Dermis blood vessel endothelial cell (primary cell): ENCODE results near the gene NOTCH3. TPM values are rescaled to one million over a fixed set of nuclear protein-coding genes. Genes with fewer than 3 reads are reported as not detected.

Source experiments
- DNase-seq: peaks from one replicate; pipeline ENCODE4 v3.0.0; 2010
- total RNA-seq: library from RNA; depleted of rRNA; stranded (reverse); fragments of >200 nt; gene quantifications from 2 replicates; pipeline ENCODE4 v1.2.3, GENCODE V29; 2014

NOTCH3 gene
- total RNA-seq, 1 donor from 2014 or later: 2.0 TPM

GRCh38 chr19:15122331-15123030, 78.3 kb downstream of the NOTCH3 start:
- DNase-seq: no peak

- no peak for DNase-seq
Measured at GRCh38 chr19:15120135-15121026, 80.4 kb downstream of the NOTCH3 start.

DNA sequence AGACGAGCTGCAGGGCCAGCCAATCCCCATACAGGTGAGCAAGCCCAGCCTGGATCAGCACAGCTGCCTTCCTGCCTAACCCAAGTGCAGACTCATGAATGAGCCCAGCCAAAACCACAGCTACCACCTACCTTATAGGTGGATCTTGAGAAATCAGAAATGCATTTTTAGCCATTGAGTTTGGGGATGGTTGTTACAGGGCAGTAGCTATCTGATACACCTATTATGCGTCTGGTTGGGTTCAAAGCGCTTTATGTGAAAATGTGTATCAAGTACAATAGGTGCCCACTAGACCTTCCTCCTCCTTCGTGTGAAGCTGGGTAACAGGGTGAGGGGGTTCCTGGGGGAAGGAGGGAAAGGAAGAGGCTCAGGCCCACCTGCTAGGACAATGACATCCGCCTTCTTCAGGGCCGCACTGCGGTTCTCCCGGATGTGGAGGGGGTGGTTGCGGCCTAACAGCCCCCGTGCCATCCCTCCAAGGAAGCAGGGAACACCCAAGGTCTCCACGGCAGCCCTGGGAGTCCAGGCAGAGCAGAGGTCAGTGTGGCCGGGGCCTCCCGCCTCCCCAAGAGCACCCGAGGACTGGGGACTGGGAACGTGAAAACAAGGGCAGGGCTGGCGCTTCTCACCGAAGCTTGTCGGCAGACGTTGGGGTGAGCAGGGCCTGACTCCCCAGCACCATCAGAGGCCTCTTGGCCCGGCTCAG, 81.9 kb downstream of the NOTCH3 start:
- no peak for DNase-seq

- DNase-seq: no peak
Measured at GRCh38 chr19:15118248-15118647, 82.5 kb downstream of the NOTCH3 start.

DNA sequence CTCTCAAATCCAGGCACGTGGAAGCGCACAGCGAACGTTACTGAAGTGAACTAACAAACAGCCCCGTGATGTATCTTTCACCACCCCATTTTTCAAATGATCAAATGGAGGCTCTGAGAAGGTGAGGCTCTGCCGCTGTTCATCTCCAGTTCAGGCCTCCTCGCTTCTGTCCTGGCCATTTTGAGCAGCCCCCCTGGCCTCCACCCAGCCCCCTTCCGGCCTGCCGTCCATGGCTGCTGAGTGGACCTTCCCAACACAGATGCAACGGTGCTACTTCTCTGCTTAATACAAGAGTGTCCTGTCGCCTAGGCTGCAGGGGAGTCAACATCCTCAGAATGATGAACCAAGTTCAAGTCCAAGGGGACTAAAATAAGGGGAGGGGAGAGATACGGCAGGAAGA, 83.9 kb downstream of the NOTCH3 start:
- no peak for DNase-seq

DNA sequence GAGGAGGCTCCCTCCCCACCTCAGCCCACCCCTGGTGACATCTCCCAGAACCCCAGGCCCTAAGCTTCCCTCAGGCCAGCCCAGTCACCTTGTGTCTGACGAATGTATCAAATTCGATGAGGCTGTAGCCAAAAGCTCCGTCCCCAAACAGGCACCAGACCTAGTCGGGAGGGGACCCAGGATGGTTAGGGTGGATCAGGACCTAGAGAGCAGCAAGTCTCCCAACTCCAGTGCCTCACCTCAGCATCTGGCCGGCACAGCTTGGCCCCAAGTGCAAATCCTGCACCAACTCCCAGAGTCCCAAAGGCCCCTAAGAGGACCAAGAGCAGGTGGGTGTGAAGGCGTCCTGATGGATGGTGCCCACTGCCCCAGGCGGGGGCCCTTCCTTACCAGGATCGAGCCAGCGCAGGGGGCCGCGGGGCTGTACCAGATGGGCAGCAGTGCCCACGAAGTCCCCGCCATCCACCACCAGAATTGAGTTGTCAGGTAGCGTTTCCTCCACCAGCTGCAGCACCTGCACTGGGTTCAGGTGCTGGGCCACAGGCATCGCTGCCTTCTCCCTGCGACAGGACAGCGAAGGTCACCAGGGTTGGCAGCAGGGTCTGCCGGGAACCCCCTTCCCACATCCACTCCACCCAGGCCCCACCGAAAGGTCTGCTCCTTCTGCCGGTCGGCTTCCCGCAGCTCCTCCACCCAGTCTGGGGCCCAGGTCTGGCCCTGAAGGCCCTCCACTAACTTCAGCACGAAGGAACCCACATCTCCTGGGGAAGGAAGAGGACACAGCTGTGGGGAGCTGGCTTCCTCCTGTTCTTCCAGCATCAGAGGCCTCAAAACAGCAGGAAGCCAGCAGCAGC, 84.8 kb downstream of the NOTCH3 start:
- DNase-seq: no peak

DNA sequence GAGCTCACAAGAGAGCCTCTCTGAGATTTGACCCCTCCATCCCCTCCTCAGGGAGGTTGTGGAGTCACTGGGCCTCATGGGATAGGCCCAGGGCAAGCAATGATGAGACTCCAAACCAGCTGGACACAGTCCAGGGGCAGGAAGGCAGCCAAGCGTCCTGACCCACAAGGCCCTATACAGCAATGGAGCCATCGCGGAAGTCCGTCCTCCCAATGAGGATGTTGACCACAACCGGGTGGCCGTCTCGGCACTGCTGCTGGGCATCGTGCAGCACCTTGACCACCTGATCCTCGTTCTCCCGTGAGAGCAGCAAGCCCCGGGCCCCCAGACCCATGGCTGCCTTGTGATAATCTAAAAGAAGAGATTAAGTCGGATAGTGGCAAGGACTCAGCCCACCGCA, 85.7 kb downstream of the NOTCH3 start:
- peak; percentile 46 for DNase-seq

GRCh38 chr19:15114153-15114540, 86.6 kb downstream of the NOTCH3 start:
- DNase-seq: peak; percentile 21

- DNase-seq: no peak
Measured at GRCh38 chr19:15113245-15114152, 87.3 kb downstream of the NOTCH3 start.

- peak; percentile 27 for DNase-seq
Measured at GRCh38 chr19:15112385-15112784, 88.4 kb downstream of the NOTCH3 start.

- DNase-seq: no peak
Measured at GRCh38 chr19:15111758-15112157, 89.0 kb downstream of the NOTCH3 start.

- DNase-seq: no peak
Measured at GRCh38 chr19:15110418-15110815, 90.4 kb downstream of the NOTCH3 start.

- DNase-seq: no peak
Measured at GRCh38 chr19:15109768-15110417, 90.9 kb downstream of the NOTCH3 start.

Other genes starting within 250 kb of the NOTCH3 start
- not detected in 2 replicates for gene SLC1A6, start 221.1 kb downstream of the NOTCH3 start, total RNA-seq
- gene CASP14, start 151.5 kb downstream of the NOTCH3 start, total RNA-seq: not detected in 2 replicates
- gene OR1I1, start 118.8 kb downstream of the NOTCH3 start, total RNA-seq: not detected in 2 replicates
- gene SYDE1, start 93.6 kb downstream of the NOTCH3 start, total RNA-seq: 22.5 and 22.6 TPM in 2 replicates
- gene EPHX3, start 31.5 kb upstream of the NOTCH3 start, total RNA-seq: under 0.01 and 0.09 TPM in 2 replicates
- 10.9 and 21.3 TPM in 2 replicates for gene BRD4, start 131.5 kb upstream of the NOTCH3 start, total RNA-seq
- 19.9 and 24.2 TPM in 2 replicates for gene AKAP8, start 178.8 kb upstream of the NOTCH3 start, total RNA-seq
- 49.0 and 70.8 TPM in 2 replicates for gene AKAP8L, start 218.0 kb upstream of the NOTCH3 start, total RNA-seq
- 9.2 and 14.7 TPM in 2 replicates for gene WIZ, start 249.0 kb upstream of the NOTCH3 start, total RNA-seq